Stimulated activated CD8-positive, alpha-beta memory T cell treated with anti-CD3 and anti-CD28 coated beads, Interleukin-2, amount 100 ng/mL, for 48 hours (primary cell): ENCODE results near the gene CD40.
"Not testable (repeated sequence)": the region's sequence is repeated elsewhere in the genome, so short reads cannot be mapped to it uniquely, and the experiment has no call there.

Experiments used
- DNase-seq, 2 donors: peaks; one replicate each; pipeline ENCODE4 v3.0.0-alpha.2; 2020; ENCODE audit warnings: low read depth in 2 of 2

Gene CD40

DNA sequence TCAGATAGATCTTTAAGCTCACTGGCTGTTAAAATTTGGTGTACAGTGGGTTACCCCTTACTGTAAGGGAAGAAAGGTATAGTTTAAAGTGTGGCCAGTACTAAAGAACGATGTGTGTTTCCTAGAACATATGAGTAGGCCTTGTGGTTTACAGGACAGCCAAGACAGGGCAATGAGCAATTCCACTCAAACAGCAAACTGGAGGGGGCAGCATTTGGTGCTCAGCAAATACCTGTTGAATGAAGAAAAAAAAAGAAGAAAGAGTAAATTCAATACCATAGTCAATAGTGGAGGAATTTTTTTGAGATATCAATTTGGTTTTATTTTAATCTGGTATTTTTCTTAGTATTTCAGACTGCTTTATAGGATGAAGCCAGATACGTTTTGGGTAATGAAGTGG, 24.6 kb upstream of the CD40 start:
- DNase-seq, result no peak

- no peak for DNase-seq
Observed at GRCh38 chr20:46099491-46100287, 18.4 kb upstream of the CD40 start.

- DNase-seq, result not testable (repeated sequence)
Observed at GRCh38 chr20:46100444-46100843, 17.7 kb upstream of the CD40 start.

GRCh38 chr20:46100988-46101387, 17.1 kb upstream of the CD40 start:
- DNase-seq, result no peak

DNA sequence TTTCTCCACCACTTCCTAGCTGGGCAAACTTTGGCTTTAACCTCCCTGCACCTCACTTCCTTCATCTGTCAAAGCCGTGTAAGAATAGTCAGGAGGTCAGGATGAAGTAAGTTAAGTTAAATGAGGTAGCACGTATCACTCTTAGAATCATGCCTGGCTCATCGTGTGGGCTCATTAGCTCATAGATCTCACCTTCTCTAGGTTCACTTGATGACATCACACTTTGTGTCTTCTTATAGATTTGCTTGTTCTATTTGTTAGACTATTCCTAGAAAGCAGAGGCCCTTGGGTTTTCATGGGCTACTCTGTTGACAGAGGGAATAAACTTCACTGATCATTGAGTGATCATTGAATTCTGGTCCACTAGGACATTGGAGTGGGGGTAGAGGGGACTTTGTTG, 16.2 kb upstream of the CD40 start:
- no peak for DNase-seq

DNA sequence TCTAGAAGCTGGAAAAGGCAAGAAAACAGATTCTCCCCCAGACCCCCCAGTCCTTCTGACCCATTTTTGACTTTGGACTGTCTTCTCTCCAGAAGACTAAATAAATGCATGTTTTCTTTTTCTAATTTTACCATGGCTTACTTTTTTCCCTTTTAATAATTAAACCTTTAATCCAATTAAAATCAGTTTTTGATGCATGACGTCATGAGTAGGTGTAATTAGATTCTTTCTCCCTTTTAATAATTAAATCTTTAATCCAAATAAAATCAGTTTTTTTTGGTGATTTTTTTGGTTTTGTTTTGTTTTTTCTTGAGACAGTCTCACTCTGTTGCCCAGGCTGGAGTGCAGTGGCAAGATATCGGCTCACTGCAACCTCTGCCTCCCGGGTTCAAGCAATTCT, 15.2 kb upstream of the CD40 start:
- DNase-seq, result no peak

GRCh38 chr20:46104262-46104661, 13.9 kb upstream of the CD40 start:
- DNase-seq, result no peak

DNA sequence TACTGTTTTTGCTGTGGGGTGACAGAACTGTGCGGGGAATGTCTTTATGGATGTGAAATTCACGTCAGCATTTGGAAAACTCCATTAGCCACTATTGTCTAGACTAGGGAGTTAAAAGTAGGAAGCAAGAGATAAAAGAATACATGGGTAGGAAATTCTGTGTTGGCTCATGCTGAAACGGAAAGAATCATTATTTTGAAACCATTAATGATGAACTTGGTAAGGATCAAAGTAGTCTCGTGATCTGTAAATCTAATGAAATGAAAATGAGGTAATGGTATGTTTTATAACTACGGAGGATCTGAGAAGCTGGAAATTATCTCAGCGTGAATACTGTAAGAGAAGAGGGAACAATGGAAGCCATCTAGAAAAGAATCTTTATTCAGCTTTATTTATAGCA, 11.1 kb upstream of the CD40 start:
- DNase-seq, result no peak

DNA sequence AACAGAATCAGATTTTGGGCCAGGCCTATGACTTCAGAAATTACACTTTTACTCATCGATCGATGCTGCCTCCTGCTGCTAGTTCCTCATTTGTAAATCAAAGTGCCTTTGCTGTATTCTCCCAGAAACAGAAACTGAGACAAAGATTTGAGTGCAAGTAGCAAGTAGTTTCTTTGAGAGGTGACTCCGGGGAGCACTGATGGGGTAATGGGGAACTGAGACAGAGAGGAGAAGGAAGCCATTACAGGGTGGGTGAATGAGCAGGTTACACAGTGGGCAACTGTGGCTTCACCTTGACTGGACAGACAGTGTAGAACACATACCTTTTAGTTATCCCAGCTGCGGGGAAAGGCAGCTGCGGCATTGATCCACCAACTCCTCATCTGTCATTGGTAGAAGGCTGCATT, 9.7 kb upstream of the CD40 start:
- DNase-seq, result no peak

DNA sequence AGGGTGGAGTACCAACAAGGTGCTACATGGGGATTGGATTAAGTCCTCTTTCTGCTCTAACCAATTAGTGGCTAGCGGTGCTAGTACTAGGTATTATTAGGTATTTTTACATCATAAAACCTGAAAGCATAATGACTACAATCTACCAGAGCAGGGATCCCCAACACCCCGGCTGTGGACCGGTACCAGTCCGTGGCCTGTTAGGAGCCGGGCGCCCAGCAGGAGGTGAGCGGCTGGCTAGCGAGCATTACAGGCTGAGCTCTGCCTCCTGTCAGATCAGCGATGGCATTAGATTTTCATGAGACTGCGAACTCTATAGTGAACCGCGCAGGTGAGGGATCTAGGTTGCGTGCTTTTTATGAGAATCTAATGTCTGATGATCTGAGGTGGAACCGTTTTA, 9.1 kb upstream of the CD40 start:
- DNase-seq, result no peak

- no peak for DNase-seq
Observed at GRCh38 chr20:46111028-46111835, 6.9 kb upstream of the CD40 start.

GRCh38 chr20:46111836-46112212, 6.3 kb upstream of the CD40 start:
- no peak for DNase-seq

DNA sequence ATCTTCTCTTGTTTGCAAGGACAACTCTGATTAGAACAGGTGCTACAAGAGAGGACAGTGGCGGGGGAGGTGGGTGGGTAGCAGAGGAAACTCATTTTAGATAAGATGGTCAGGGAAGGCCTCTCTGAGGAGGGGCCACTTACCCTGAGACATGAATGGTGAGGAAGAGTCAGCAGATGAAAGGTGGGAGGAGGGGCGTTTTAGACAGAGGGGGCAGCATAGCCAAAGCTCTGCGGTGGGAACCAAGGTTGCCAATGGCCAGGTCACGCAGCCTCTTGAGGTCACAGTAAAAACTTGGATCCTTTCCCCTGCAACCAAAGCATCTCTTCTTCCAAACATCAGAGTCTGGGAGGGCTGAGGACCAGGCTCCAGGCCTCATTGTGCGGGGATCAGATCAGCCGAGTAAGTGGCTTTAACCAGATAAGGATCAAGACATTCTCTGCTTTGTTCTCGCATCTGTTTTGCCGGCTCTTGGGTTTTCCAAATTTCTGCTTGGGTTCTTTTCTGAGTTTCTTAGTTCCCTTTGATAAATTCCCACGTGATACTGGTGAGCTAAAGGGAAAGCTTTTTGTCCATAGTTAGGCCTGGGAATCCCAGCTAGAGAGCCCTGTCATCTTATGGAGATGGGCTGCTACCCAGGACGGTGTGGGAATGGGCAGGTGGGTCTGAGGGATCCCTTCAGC, 5.5 kb upstream of the CD40 start:
- no peak for DNase-seq

- DNase-seq, result no peak
Observed at GRCh38 chr20:46113113-46113470, 5.0 kb upstream of the CD40 start.

DNA sequence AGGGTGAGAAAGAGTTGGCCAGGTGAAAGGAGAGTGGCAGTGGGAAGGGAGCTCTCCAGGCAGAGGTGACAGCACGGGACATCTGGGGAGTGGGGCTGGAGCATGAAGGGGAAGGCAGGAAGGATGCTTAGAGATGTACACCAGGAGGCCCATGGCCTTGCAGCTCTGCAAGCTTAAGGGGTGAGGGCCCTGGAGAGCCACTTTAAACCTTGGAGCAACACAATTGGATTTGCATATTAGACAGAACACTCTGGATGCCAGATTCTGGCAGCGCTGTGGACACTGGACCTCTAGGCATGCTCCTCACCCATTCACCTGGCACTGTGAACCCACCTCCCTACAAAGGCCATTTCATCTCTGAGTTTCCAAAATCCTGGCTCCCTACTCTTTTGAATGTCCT, 3.7 kb upstream of the CD40 start:
- DNase-seq, result no peak

DNA sequence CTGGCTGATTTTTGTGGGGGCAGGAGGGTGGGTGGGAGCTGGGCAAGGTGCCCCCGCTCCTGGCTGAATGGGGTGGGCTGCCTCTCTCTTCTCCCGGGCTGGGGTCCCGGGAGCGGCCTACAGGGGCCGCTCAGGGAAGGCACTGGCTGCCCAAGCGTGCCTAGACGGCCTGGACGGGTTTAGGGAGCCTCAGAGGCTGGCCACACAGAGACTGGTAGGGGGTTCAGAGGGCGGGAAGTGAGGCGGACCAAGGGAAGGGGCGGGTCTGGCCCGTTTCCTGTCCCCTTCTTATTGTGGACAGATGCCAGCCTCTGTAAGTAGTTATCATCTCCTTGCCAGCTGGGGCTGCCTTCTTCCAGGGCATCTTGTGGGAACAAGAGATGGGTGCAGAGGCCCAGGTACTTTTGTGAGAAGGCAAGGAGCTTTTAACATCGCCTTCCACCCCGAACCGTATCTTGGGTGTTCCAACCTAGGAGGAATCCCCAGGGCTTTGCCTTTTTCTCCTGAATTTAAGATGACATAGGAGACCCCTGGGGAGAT, 437 bp downstream of the CD40 start:
- DNase-seq, result no peak

GRCh38 chr20:46119028-46119546, 973 bp downstream of the CD40 start:
- no peak for DNase-seq

GRCh38 chr20:46119547-46119946, 1.4 kb downstream of the CD40 start:
- no peak for DNase-seq

DNA sequence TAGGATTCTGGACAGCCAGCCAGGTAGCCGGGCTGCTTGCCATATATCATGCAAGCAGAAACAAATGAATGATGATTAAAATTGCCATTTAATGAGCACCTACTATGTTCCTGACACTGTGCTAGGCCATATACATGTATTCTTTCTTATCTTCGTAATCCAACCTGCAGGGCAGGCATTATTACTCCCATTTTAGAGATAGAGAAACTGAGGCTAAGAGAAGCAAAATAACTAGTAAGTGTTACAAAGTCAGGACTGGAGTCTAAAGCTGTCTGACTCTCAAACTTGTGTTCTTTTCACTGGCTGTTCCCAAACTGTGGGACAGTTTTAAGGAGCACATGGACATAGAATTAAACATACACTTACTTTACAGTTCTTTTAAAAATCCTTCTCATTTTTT, 2.0 kb downstream of the CD40 start:
- DNase-seq, result no peak

DNA sequence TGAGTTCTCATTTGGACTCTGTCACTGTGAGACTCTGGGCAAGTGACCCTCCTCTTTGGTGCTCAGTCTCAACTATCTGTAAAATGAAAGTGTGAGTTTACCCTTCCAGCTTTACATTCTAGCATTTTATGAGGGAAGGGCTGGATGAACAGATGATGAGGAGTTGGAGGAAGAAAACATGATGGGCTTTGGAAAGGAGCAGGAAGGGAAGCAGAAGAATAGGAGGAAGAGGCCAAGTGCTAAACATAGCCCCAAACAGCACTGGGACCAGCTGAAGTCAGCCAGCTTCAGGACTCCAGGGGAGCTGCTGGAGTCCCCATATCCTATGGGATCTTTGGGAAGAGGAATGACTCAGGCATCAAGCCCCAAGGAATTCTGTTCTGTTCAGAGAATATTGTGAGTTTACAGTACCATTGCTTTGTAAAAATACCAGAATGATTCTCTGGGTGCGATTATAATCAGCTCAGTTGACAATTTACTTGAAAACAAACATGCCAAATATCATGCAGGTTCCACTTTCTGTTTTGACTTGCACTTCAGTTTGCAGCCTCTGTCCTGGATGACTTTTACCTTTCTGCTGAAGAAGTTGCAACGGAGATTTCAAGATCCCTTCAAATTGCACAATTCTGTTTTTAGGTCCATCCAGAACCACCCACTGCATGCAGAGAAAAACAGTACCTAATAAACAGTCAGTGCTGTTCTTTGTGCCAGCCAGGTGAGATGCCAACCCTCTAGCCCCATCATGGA, 3.2 kb downstream of the CD40 start:
- no peak for DNase-seq

DNA sequence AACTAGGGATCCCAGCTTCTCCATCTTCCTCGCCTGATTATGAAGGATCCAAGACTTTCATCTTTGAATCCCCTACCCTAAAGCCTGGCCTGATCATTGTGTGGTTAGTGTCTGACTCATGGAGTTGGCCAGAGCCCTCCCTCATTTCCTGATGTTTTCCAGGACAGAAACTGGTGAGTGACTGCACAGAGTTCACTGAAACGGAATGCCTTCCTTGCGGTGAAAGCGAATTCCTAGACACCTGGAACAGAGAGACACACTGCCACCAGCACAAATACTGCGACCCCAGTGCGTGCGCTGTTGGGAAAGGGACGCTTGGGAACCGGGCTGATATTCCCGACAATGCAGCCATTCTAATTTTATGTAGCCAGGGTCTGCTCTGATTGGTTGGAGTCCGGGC, 4.0 kb downstream of the CD40 start:
- no peak for DNase-seq
